ENCODE measurements around the gene STRA6.

STRA6 gene

DNA sequence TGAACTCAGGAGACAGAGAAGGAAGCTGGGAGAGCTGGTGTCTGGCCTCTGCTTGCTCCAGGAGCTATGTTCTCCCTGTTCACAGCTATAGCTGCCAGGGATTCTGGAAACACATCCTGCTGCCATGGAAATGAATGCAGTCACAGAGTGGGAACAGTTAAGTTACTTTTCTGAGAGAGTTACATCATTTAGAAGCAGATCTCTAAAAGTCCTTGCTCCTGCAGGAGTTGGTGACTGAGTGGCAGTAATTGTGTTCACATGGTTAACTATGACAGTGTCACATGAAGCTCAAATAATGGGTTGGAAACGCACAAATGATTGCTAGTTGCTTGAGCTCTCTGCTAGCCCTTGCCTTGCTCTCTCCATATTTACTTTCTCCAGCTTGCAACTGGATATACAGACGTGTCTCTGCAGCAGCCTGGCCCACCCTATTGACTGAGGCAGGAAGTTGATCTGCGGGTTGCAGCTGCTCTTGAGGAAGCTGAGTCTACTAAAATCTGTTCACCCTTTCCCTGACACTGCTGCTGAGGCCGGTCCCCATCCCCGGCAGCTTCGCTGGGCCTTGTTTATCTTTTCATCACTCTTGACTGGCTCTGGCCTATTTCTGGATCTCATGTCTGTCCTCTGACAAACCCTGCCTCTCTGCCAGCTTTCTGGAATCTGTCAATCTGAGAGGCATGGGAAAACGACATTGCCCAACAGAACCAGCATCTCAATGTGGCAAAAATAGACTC, 45.7 kb downstream of the STRA6 start:
- TF ChIP-seq, protein P1, sequence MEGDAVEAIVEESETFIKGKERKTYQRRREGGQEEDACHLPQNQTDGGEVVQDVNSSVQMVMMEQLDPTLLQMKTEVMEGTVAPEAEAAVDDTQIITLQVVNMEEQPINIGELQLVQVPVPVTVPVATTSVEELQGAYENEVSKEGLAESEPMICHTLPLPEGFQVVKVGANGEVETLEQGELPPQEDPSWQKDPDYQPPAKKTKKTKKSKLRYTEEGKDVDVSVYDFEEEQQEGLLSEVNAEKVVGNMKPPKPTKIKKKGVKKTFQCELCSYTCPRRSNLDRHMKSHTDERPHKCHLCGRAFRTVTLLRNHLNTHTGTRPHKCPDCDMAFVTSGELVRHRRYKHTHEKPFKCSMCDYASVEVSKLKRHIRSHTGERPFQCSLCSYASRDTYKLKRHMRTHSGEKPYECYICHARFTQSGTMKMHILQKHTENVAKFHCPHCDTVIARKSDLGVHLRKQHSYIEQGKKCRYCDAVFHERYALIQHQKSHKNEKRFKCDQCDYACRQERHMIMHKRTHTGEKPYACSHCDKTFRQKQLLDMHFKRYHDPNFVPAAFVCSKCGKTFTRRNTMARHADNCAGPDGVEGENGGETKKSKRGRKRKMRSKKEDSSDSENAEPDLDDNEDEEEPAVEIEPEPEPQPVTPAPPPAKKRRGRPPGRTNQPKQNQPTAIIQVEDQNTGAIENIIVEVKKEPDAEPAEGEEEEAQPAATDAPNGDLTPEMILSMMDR (IDR thresholded peaks at IDR 0.05; ENCODE audit: insufficient read depth, low read depth, low read length, missing control alignments): no peak
- DNase-seq (ENCODE audit: low read depth): peak; percentile 61
- no peak overlapping the region for H3K4me3 ChIP-seq (ENCODE audit: low read depth, low read length)

DNA sequence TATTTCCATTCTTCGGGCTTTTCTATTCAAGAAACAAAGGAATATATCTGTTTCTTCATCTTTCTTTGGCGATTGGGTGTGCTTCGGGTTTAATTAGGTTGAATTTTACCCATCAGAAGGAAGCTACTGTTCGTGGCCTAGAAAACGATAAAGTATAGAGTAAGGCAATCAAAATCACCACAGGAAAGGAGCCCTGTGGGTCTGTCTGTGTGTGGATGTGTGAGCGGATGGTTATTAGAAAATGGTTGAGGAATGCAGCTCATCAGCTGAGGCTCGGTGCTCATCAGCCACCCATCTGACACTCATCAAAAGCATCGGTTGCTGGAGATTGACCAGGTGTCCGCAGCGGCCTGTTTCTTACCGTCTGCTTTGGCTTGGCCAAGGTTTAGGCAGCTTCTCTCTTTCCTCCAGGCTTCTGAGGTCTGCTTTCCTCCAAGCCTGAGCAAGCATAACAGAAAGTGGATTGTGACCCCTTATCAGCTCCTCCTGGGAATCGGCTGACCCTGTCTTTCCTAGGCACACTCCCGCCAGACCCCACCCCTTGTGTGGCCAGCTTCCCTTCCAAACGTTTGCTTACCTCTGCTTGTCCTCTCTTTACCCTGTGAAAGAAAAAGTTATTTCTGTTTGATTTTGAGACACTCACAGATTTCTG, 46.7 kb downstream of the STRA6 start:
- TF ChIP-seq, protein P1 (IDR thresholded peaks at IDR 0.05; ENCODE audit: insufficient read depth, low read depth, low read length, missing control alignments): no peak
- no peak overlapping the region for H3K4me3 ChIP-seq (ENCODE audit: low read depth, low read length)
- DNase-seq (ENCODE audit: low read depth): no peak

DNA sequence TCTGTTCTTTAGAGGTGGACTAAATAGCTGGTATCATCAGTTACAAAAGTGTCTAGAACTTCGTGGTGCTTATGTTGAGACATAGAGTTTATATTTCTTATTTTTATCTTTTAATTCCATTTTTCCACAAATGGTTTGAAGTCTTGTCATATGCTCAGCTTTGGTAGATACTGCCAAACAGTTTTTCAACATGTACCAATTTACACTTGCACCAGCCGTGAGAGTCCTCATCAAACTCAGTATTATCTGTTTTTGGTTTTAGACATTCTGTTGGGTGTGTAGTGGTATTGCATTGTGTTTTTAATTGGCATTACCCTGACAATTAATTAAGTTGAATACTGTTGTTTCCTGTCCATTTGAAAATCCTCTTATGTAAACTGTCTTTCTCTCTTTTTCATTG, 55.5 kb downstream of the STRA6 start:
- DNase-seq (ENCODE audit: low read depth): no peak
- TF ChIP-seq, protein P1 (IDR thresholded peaks at IDR 0.05; ENCODE audit: insufficient read depth, low read depth, low read length, missing control alignments): no peak
- H3K4me3 ChIP-seq (ENCODE audit: low read depth, low read length): no peak overlapping the region

DNA sequence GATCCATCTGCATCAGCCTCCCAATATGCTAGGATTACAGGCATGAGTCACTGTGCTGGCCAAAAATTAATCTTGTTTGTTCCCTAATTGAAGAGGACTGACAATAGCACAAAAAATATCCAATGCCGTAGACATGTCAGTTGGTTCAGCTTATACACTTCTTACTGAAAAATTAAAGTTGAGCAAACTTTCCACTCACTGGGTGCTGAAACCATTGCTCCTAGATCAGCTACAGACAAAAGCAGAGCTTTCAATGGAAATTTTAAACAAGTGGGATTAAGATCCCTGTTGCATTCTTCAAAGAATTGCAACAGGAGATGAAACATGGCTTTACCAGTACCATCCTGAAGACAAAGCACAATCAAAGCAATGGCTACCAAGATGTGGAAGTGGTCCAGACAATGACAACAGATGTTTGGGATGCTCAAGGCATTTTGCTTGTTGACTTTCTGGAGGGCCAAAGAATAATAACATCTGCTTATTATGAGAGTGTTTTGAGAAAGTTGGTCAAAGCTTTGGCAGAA, 56.2 kb downstream of the STRA6 start:
- H3K4me3 ChIP-seq (ENCODE audit: low read depth, low read length): no peak overlapping the region
- TF ChIP-seq, protein P1 (IDR thresholded peaks at IDR 0.05; ENCODE audit: insufficient read depth, low read depth, low read length, missing control alignments): no peak
- DNase-seq (ENCODE audit: low read depth): no peak

DNA sequence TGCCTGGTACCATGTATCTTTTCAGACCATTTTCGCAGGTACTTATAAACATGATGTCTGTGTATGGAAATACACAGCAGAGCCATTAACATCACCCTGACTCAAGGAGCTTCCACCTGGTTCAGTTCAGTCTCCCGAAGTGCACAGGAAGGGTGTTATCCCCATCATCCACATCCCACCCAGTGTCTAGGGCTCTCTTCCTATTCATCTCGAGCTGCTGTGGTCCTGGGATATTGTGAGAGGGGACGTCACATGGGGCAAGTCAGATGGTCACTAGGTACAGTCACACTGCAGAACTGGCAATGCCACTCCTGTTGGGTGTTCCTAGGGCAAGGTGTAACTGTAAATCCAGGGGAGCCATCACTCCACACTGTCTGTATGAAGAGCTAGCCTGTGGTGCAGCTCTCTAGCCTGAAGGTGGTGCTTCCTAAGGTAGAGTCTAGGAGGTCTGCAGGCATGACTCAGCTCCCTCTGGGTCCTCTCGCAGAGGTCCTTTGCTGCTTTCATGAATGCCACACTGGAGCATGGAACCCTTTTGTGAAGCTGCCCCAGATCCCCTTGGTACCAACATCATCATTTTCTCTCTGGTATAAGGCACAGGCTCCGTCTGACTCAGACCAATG, 58.3 kb downstream of the STRA6 start:
- no peak overlapping the region for H3K4me3 ChIP-seq (ENCODE audit: low read depth, low read length)
- TF ChIP-seq, protein P1 (IDR thresholded peaks at IDR 0.05; ENCODE audit: insufficient read depth, low read depth, low read length, missing control alignments): peak; percentile 34
- DNase-seq (ENCODE audit: low read depth): peak; percentile 60

DNA sequence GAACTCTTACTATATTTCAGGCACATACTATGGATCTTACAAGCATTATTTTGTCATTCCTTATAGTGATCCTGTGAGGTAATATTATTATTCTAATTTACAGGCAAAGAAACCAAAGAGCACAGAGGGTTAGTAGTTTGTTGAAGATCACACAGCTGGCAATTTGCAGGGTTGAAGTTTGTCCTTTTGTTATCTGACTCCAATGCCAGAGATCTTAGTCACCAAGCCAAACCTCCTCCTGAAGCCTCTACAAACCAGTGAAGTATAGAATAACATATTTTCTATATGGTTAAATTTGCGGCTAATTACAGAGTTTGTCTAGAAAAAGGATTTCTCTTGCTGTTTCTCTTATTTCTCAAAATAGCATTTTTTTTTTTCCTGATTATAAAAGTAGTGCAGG, 61.0 kb downstream of the STRA6 start:
- no peak overlapping the region for H3K4me3 ChIP-seq (ENCODE audit: low read depth, low read length)
- DNase-seq (ENCODE audit: low read depth): no peak
- TF ChIP-seq, protein P1 (IDR thresholded peaks at IDR 0.05; ENCODE audit: insufficient read depth, low read depth, low read length, missing control alignments): no peak

All from GM12865 (cell line).